ENCODE measurements around the gene SDR39U1.

SDR39U1 gene

GRCh38 chr14:24465805-24466204, 23.2 kb upstream of the SDR39U1 start:
- TF ChIP-seq CTCF (IDR thresholded peaks at IDR 0.05; ENCODE audit: low read length) (no peak), EZH2phosphoT487 (IDR thresholded peaks at IDR 0.05; ENCODE audit: low read length) (no peak), EZH2 (optimal IDR thresholded peaks at IDR 0.05; ENCODE audit: low read depth, low read length) (no peak)
- no peaks in the 10 kb centered on the region for H4K20me1 ChIP-seq (ENCODE audit: insufficient read depth, low read length)
- H3F3A ChIP-seq (ENCODE audit: insufficient read depth, low read length), result no peaks in the 10 kb centered on the region
- H3K9me2 ChIP-seq (replicated peaks; ENCODE audit: insufficient read depth, low read length), result no peaks in the 10 kb centered on the region
- no peaks in the 10 kb centered on the region for H3K27me3 ChIP-seq (replicated peaks; ENCODE audit: insufficient read depth, low read length)
- H3K36me3 ChIP-seq (replicated peaks; ENCODE audit: insufficient read depth, low read length), result no peaks in the 10 kb centered on the region
- H2AFZ ChIP-seq (ENCODE audit: low read length), result no peak overlapping the region
- H3K9ac ChIP-seq (ENCODE audit: low read length), result no peak overlapping the region
- H3K4me2 ChIP-seq (ENCODE audit: low read depth, low read length), result no peak overlapping the region
- DNase-seq, result no peak
- H3K9me3 ChIP-seq (replicated peaks; ENCODE audit: insufficient read depth, low read length), result no peaks in the 10 kb centered on the region
- H3K79me2 ChIP-seq (ENCODE audit: low read length), result no peaks in the 10 kb centered on the region
- H3K4me1 ChIP-seq (ENCODE audit: low read length), result peaks cover 11% of the 10 kb centered on the region
- no peak overlapping the region for H3K4me3 ChIP-seq (ENCODE audit: low read length)
- H3K27ac ChIP-seq (ENCODE audit: low read length), result no peak overlapping the region

- Histone ChIP-seq H3K27ac (ENCODE audit: low read length) (no peak overlapping the region), H2AFZ (ENCODE audit: low read length) (no peak overlapping the region), H3K4me3 (ENCODE audit: low read length) (no peak overlapping the region), H3K4me2 (ENCODE audit: low read depth, low read length) (no peak overlapping the region), H4K20me1 (ENCODE audit: insufficient read depth, low read length) (no peaks in the 10 kb centered on the region), H3K27me3 (replicated peaks; ENCODE audit: insufficient read depth, low read length) (no peaks in the 10 kb centered on the region), H3K79me2 (ENCODE audit: low read length) (no peaks in the 10 kb centered on the region), H3F3A (ENCODE audit: insufficient read depth, low read length) (no peaks in the 10 kb centered on the region), H3K9me2 (replicated peaks; ENCODE audit: insufficient read depth, low read length) (no peaks in the 10 kb centered on the region), H3K9me3 (replicated peaks; ENCODE audit: insufficient read depth, low read length) (no peaks in the 10 kb centered on the region), H3K36me3 (replicated peaks; ENCODE audit: insufficient read depth, low read length) (no peaks in the 10 kb centered on the region), H3K9ac (ENCODE audit: low read length) (no peak overlapping the region), H3K4me1 (ENCODE audit: low read length) (peaks cover 11% of the 10 kb centered on the region)
- DNase-seq, result no peak
- TF ChIP-seq EZH2 (optimal IDR thresholded peaks at IDR 0.05; ENCODE audit: low read depth, low read length) (no peak), CTCF (IDR thresholded peaks at IDR 0.05; ENCODE audit: low read length) (no peak), EZH2phosphoT487 (IDR thresholded peaks at IDR 0.05; ENCODE audit: low read length) (no peak)
These were observed 22.8 kb upstream of the SDR39U1 start for GRCh38 chr14:24465368-24465767.

- Histone ChIP-seq H3K9me2 (replicated peaks; ENCODE audit: insufficient read depth, low read length) (no peaks in the 10 kb centered on the region), H3K36me3 (replicated peaks; ENCODE audit: insufficient read depth, low read length) (no peaks in the 10 kb centered on the region), H3K4me2 (ENCODE audit: low read depth, low read length) (0 out of 2 replicates have a peak overlapping the region, but pooled peaks have one; percentile 13), H2AFZ (ENCODE audit: low read length) (no peak overlapping the region), H3K9me3 (replicated peaks; ENCODE audit: insufficient read depth, low read length) (no peaks in the 10 kb centered on the region), H3K27me3 (replicated peaks; ENCODE audit: insufficient read depth, low read length) (no peaks in the 10 kb centered on the region), H3K4me1 (ENCODE audit: low read length) (peaks cover 11% of the 10 kb centered on the region), H3K4me3 (ENCODE audit: low read length) (no peak overlapping the region), H3K9ac (ENCODE audit: low read length) (no peak overlapping the region), H3F3A (ENCODE audit: insufficient read depth, low read length) (no peaks in the 10 kb centered on the region), H3K27ac (ENCODE audit: low read length) (no peak overlapping the region), H3K79me2 (ENCODE audit: low read length) (no peaks in the 10 kb centered on the region), H4K20me1 (ENCODE audit: insufficient read depth, low read length) (no peaks in the 10 kb centered on the region)
- no peak for DNase-seq
- no peak for TF ChIP-seq EZH2phosphoT487 (IDR thresholded peaks at IDR 0.05; ENCODE audit: low read length)
- TF ChIP-seq EZH2 (optimal IDR thresholded peaks at IDR 0.05; ENCODE audit: low read depth, low read length), result no peak
- no peak for TF ChIP-seq CTCF (IDR thresholded peaks at IDR 0.05; ENCODE audit: low read length)
These were observed 21.6 kb upstream of the SDR39U1 start for GRCh38 chr14:24463884-24464785.
